ENCODE measurements around the gene C1orf105. TPM values are rescaled to one million over a fixed set of nuclear protein-coding genes. Genes with fewer than 3 reads are reported as not detected.

Gene C1orf105
- total and polyA plus RNA-seq, 10 donors: not detected

GRCh38 chr1:172498857-172499256 is 78.4 kb downstream of the C1orf105 start:
- 54 to 89% (median 67%) methylated on average over 2 of the region's 2 CpGs for WGBS, 5 donors
- peaks cover 0 to 31% (median 2%) of the 10 kb centered on the region in 6 donors for H3K4me1 ChIP-seq
- no peaks in the 10 kb centered on the region for H3K36me3 ChIP-seq
- no peak for TF ChIP-seq CTCF (IDR thresholded peaks at IDR 0.05 in 8 of 11, conservative IDR thresholded peaks at IDR 0.05 in 3 of 11)
- TF ChIP-seq POLR2A (IDR thresholded peaks at IDR 0.05): no peak
- TF ChIP-seq POLR2AphosphoS5 (IDR thresholded peaks at IDR 0.05): no peak
- no peaks in the 10 kb centered on the region for H3K9me3 ChIP-seq
- H3K27me3 ChIP-seq (replicated peaks in 1 of 7): no peaks in the 10 kb centered on the region
- intact Hi-C loops (cut with DNase I; ENCODE audit: low total_unique reads): no loop called here
- peak overlapping the region in 3 of 8 donors; percentile 17 to 50 (median 29) for H3K27ac ChIP-seq
- H3K4me3 ChIP-seq: no peak overlapping the region
- DNase-seq: no peak

- 72 to 91% (median 77%) methylated on average over 3 of the region's 3 CpGs for WGBS, 5 donors
- Histone ChIP-seq H3K27me3 (replicated peaks in 1 of 7) (no peaks in the 10 kb centered on the region), H3K4me1 (peaks cover 0 to 31% (median 2%) of the 10 kb centered on the region in 6 donors), H3K9me3 (no peaks in the 10 kb centered on the region), H3K27ac (peak overlapping the region in 1 of 8 donors; percentile 50), H3K36me3 (no peaks in the 10 kb centered on the region), H3K4me3 (no peak overlapping the region)
- DNase-seq: no peak
- no peak for TF ChIP-seq CTCF (IDR thresholded peaks at IDR 0.05 in 8 of 11, conservative IDR thresholded peaks at IDR 0.05 in 3 of 11)
- no peak for TF ChIP-seq POLR2AphosphoS5 (IDR thresholded peaks at IDR 0.05)
- no peak for TF ChIP-seq POLR2A (IDR thresholded peaks at IDR 0.05)
- intact Hi-C loops (cut with DNase I; ENCODE audit: low total_unique reads): no loop called here
Observed at GRCh38 chr1:172499636-172500141, 79.2 kb downstream of the C1orf105 start.

- H3K9me3 ChIP-seq: no peaks in the 10 kb centered on the region
- no peak overlapping the region for H3K4me3 ChIP-seq
- no peaks in the 10 kb centered on the region for H3K36me3 ChIP-seq
- peaks cover 0 to 31% (median 2%) of the 10 kb centered on the region in 6 donors for H3K4me1 ChIP-seq
- WGBS, 5 donors: 23 to 63% (median 54%) methylated on average over 2 of the region's 2 CpGs
- H3K27me3 ChIP-seq (replicated peaks in 1 of 7): no peaks in the 10 kb centered on the region
- H3K27ac ChIP-seq: peak overlapping the region in 1 of 8 donors; percentile 50
- DNase-seq: no peak
- no peak for TF ChIP-seq POLR2AphosphoS5 (IDR thresholded peaks at IDR 0.05)
- no peak for TF ChIP-seq CTCF (IDR thresholded peaks at IDR 0.05 in 8 of 11, conservative IDR thresholded peaks at IDR 0.05 in 3 of 11)
- no peak for TF ChIP-seq POLR2A (IDR thresholded peaks at IDR 0.05)
- intact Hi-C loops (cut with DNase I; ENCODE audit: low total_unique reads): no loop called here
Observed at GRCh38 chr1:172500207-172500606, 79.7 kb downstream of the C1orf105 start.

GRCh38 chr1:172507741-172508140 is 87.3 kb downstream of the C1orf105 start:
- no peak overlapping the region for H3K27ac ChIP-seq
- no peaks in the 10 kb centered on the region for H3K4me1 ChIP-seq
- no peaks in the 10 kb centered on the region for H3K27me3 ChIP-seq (replicated peaks in 1 of 7)
- DNase-seq: no peak
- H3K4me3 ChIP-seq: no peak overlapping the region
- H3K36me3 ChIP-seq: no peaks in the 10 kb centered on the region
- intact Hi-C loops (cut with DNase I; ENCODE audit: low total_unique reads): no loop called here
- H3K9me3 ChIP-seq: no peaks in the 10 kb centered on the region
- TF ChIP-seq CTCF (IDR thresholded peaks at IDR 0.05 in 8 of 11, conservative IDR thresholded peaks at IDR 0.05 in 3 of 11): no peak
- TF ChIP-seq POLR2AphosphoS5 (IDR thresholded peaks at IDR 0.05): no peak
- no peak for TF ChIP-seq POLR2A (IDR thresholded peaks at IDR 0.05)

All from spleen (tissue), 11 donors.